GM18858 (cell line): Measurements from ENCODE around the gene TENM4.

ENCODE experiments used
- ATAC-seq: cut with Tn5 transposase; IDR thresholded peaks from one replicate; pipeline ENCODE4 v1.9.1; 2021; ENCODE audit not compliant: unreplicated experiment

The TENM4 gene

GRCh38 chr11:78690352-78690987, 750.4 kb downstream of the TENM4 start:
- ATAC-seq, result no peak

GRCh38 chr11:78689585-78690153, 751.2 kb downstream of the TENM4 start:
- no peak for ATAC-seq

GRCh38 chr11:78689101-78689500, 751.7 kb downstream of the TENM4 start:
- ATAC-seq, result no peak

GRCh38 chr11:78688460-78688859, 752.4 kb downstream of the TENM4 start:
- ATAC-seq, result no peak

GRCh38 chr11:78685156-78685555, 755.7 kb downstream of the TENM4 start:
- ATAC-seq, result no peak

GRCh38 chr11:78684377-78684776, 756.5 kb downstream of the TENM4 start:
- ATAC-seq, result no peak

GRCh38 chr11:78683774-78684173, 757.1 kb downstream of the TENM4 start:
- no peak for ATAC-seq

- no peak for ATAC-seq
These were observed 764.7 kb downstream of the TENM4 start for GRCh38 chr11:78676026-78676557.

GRCh38 chr11:78672850-78673620, 767.8 kb downstream of the TENM4 start:
- no peak for ATAC-seq

- ATAC-seq, result no peak
These were observed 771.6 kb downstream of the TENM4 start for GRCh38 chr11:78669249-78669648.

GRCh38 chr11:78667461-78667860, 773.4 kb downstream of the TENM4 start:
- no peak for ATAC-seq

GRCh38 chr11:78666675-78667160, 774.1 kb downstream of the TENM4 start:
- ATAC-seq, result no peak

- no peak for ATAC-seq
These were observed 776.2 kb downstream of the TENM4 start for GRCh38 chr11:78664636-78665035.

- ATAC-seq, result no peak
These were observed 778.0 kb downstream of the TENM4 start for GRCh38 chr11:78662811-78663210.

GRCh38 chr11:78660471-78660870, 780.4 kb downstream of the TENM4 start:
- no peak for ATAC-seq

GRCh38 chr11:78659326-78660270, 781.2 kb downstream of the TENM4 start:
- no peak for ATAC-seq

- ATAC-seq, result no peak
These were observed 782.6 kb downstream of the TENM4 start for GRCh38 chr11:78657968-78658839.

- no peak for ATAC-seq
These were observed 783.4 kb downstream of the TENM4 start for GRCh38 chr11:78657441-78657840.

GRCh38 chr11:78656984-78657383, 783.8 kb downstream of the TENM4 start:
- ATAC-seq, result no peak

GRCh38 chr11:78656327-78656726, 784.5 kb downstream of the TENM4 start:
- no peak for ATAC-seq
